Stimulated activated CD4-positive, alpha-beta T cell treated with anti-CD3 and anti-CD28 coated beads, Interleukin-15, amount 100 ng/mL, for 24 hours (primary cell): ENCODE results near the gene SLC9A7.
"Not testable (repeated sequence)": the region's sequence is repeated elsewhere in the genome, so short reads cannot be mapped to it uniquely, and the experiment has no call there.

ENCODE experiments used
- DNase-seq: peaks from one replicate; pipeline ENCODE4 v3.0.0-alpha.2; 2020

Gene SLC9A7

DNA sequence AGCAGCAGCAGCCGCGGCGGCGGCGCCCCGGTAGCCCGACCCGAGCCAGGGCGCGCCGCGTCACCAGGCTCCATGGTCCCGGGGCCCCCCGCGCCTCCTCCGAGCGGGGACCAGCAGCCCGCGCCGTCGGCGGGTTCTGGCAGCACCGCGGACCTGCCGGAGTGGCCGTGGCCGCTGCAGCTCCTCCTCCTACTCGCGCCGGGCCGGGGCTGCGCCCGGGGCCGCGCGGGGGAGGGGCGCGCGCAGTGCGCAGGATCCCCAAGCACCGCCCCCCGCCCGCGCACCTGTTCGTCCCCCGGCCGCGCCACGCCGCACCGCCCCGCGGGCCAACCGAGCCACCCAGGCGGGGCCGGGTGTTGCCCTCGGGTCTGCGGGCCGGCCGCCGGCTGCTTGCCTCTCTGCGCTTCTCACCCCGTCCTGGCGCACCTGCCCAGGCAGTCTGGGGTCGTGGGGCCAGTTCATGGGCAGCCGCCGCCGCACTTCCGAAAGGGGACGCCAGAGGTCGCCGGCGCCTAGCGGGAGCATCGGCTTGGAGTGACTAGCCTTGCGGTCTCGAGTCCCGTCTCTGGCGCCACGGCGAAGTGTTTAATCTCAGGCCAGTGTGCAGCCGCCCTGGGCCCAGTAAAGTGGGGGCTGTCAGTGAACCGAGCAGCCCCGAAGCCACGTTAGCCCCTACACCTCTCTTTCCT lies at the start of gene SLC9A7:
TSS of gene SLC9A7 (minus strand) at position 163 of the 689 bp plus-strand sequence. CDS start at position 74, 89 bp downstream.
- peak; percentile 84 for DNase-seq

DNA sequence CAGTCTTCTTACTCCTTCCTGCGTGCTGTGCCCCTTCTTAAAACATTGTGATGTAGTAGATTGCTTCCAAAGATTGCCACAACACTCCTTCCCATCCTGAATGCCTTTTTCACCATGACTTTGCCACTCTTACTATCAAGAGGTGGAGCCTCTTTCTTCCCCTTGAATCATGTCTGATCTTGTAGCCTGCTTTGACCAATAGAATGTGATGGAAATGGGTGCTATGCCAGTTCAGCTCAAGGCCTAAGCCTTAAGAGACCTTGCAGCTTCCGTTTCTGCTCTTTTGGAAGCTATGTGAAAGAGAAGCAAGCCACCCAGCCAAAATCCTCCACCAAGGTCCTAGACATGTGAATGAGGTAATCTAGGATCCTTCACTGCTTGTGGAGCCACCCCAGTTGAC lies 46.4 kb upstream of the SLC9A7 start:
- DNase-seq, result no peak

DNA sequence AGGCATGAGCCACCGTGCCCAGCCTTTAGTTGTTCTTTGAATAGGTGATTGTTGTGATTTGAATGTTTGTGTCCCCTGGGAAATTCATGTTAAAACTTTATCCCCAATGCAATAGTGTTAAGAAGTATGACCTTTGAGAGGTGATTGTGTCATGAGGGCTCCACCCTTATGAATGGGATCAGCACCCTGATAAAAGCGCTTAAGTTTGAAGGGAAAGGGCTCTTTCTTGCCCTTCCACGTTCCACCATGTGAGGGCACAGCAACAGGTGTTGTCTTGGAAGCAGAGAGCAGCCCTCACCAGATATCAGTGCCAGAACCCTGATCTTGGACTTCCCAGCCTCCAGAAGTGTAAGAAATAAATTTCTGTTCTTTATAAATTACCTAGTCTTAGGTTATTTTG lies 44.2 kb upstream of the SLC9A7 start:
- DNase-seq, result no peak

DNA sequence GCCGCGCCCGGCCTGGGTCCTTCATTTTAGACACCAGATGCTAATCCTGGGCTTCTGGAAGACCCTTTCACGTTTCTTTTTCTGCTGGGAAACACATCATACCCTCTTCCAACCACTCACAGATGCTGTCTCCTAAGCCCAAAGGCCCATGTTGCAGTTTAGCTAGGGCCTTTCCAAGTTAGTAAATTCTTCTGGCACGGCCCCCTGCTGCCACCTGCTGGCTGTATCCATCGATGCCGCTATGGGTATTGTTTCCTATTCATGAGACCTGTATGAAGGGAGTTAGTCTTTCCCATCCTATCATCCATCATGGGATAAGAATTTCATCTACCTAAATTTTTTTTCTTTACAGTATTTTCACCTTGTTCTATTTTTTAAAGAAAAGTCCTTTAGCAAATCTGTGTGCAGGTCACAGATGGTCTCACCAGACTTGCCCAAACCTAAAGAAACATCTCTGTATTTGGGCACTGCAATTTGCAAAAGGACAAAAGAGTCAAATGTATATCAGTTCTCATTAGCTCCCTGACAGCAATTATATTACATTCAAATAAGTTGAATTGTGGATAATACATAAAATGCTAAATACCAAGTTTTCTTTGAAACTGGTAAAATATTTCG lies 37.8 kb upstream of the SLC9A7 start:
- peak; percentile 80 for DNase-seq

DNA sequence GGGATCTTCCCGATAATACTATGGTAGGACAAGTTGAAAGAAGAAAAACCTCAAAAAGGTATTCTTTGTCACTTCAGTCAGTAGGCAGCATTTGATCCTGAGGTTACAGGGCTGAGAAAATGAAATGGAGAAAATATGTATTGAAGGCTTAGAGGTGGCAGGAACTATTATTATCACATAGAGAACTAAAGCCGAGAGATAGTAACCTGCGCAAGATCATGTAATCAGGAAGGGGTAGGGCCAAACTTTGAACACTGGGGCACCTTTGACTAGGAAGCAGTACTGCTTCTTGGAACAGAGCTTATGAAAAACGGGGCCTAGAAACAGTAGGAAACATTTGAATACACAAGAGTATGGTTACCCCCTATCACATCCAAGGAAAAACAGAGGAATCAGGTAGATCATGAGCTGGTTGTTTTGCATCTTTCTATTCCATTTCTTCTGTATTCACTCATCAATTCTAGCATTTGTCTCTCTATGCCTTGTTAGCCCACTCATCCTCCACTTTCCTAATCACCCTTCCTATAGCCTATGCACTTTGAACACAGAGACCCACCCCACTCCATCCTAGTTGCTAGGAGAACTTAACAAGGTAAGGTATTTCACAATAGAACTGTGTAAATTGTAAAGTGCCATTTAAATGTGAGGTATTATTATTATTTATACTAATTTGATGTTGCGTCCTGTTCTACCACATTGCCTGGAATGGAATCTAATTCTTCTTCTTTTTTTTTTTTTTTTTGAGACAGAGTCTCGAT lies 34.6 kb upstream of the SLC9A7 start:
- no peak for DNase-seq

GRCh38 chrX:46792810-46793188 lies 33.9 kb upstream of the SLC9A7 start:
- no peak for DNase-seq

DNA sequence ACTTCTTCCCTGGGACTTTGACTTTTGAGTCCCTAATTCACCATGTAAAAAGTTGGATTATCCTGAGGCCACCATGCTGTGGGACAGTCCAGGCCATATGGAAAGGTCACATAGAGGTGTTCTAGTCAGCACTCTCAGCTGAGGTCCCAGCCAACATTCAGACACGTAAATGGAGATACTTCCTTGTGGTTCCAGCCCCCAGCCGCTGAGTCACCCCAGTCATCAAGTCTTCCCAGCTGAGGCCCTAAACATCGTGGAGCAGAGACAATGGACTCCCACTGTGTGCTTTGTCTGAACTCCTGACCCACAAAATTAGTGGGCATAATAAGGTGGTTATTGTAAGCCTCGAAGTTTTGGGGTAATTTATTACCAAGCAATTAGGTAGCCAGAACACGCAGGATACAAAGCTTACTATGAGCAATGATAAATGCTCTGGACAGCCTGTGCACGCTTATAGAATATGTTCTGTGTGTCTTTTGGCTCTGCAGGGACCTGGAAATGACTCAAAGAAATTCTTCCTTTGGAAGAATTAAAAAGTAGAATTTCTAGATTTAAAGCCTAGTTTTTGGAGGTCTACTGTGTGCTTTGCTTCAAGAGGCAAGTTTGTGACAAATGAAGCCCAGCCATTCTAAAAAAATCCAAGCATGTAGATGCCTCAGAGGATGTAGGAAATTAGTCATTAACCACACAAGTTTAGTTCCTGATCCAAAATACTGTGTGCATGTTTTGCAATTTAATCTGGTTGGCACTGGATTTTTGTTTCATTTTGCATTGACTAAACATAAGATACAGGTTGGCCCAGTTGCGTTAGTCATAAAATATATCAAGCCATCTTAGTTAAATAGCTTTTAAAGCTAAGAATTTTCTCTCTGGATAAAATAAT lies 33.2 kb upstream of the SLC9A7 start:
- DNase-seq, result peak; percentile 33

GRCh38 chrX:46788902-46789301 lies 30.0 kb upstream of the SLC9A7 start:
- DNase-seq, result no peak

DNA sequence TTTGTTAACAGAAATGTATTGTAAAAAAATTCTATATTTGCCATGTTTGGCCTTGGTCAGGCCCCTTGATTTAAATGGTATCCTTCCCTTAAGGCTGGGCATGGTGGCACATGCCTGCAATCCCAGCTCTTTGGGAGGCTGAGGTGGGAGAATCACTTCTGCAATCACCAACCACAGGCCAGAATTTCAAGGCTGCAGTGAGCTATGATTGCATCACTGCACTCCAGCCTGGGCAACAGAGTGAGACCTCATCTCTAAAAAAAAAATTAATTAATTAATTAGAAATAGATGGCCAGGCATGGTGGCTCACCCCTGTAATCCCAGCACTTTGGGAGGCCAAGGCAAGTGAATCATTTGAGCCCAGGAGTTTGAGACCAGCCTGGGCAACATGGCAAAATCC lies 25.5 kb upstream of the SLC9A7 start:
- not testable (repeated sequence) for DNase-seq

GRCh38 chrX:46782034-46782433 lies 23.1 kb upstream of the SLC9A7 start:
- peak; percentile 1 for DNase-seq

- no peak for DNase-seq
Measured at GRCh38 chrX:46777971-46778810, 19.3 kb upstream of the SLC9A7 start.

DNA sequence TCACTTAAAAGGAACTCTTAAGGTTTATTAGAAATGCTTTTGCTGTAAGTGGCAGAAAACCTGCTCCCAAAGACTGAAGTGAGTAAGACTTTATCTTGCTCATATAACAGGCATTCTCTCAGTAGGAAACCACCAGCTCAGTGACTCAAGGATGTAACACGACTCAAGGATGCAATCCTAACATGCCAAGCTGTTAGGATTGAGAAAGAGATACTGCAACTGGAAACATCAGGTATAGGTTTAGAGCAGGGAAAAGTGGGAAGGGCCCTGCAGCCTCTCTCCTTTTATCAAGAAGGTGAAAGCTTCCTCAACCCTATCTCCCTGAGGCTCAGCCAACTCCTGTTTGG lies 11.9 kb upstream of the SLC9A7 start:
- DNase-seq, result no peak

- no peak for DNase-seq
Measured at GRCh38 chrX:46770000-46770816, 11.3 kb upstream of the SLC9A7 start.

- no peak for DNase-seq
Measured at GRCh38 chrX:46762963-46763362, 4.0 kb upstream of the SLC9A7 start.

- DNase-seq, result no peak
Measured at GRCh38 chrX:46759645-46759974, 692 bp upstream of the SLC9A7 start.

GRCh38 chrX:46758163-46758955 lies 559 bp downstream of the SLC9A7 start:
- DNase-seq, result peak; percentile 41

DNA sequence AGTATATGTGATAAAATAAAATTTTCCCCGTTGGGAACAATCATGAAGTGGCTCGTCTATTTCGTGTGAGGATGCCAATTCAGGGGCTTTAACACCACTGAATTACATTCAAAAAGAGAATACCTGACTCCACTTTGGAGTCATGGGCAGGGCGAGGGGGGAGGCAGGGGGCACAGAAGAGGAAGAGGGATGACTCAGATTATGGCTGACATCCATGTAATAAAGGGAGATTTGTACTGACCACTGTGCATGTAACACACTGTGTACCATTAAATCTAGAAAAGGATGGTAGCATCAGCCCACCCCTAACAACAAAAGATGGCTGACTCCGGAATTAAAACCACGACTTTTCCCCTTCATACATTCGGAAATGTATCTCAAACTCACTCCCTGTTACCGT lies 1.3 kb downstream of the SLC9A7 start:
- no peak for DNase-seq

GRCh38 chrX:46757052-46757451 lies 1.9 kb downstream of the SLC9A7 start:
- no peak for DNase-seq

- DNase-seq, result no peak
Measured at GRCh38 chrX:46755671-46756070, 3.2 kb downstream of the SLC9A7 start.

- DNase-seq, result no peak
Measured at GRCh38 chrX:46754586-46755061, 4.3 kb downstream of the SLC9A7 start.
